ENCODE results near the gene MLH1. TPM values are rescaled to one million over a fixed set of nuclear protein-coding genes. Genes with fewer than 3 reads are reported as not detected.
A peak's percentile ranks its signal among the peaks of the same experiment; 100 is the strongest.

Gene MLH1
- polyA plus RNA-seq, 1 donor: 27.4 TPM

- Histone ChIP-seq H3K4me3 (ENCODE audit: low read length) (no peak overlapping the region), H3K27ac (ENCODE audit: low read length) (no peak overlapping the region), H3K9me3 (ENCODE audit: control insufficient read depth, low read depth, low read length) (no peaks in the 10 kb centered on the region), H3K4me1 (ENCODE audit: control insufficient read depth, insufficient read depth, low read length) (no peaks in the 10 kb centered on the region), H3K36me3 (ENCODE audit: control insufficient read depth, insufficient read depth, low read length) (peaks cover 30% of the 10 kb centered on the region), H3K27me3 (ENCODE audit: control insufficient read depth, insufficient read depth, low read length) (no peaks in the 10 kb centered on the region)
- WGBS (ENCODE audit: insufficient coverage, low lambda C conversion rate): 67% methylated on average over 1 of the region's 3 CpGs
- no peak for DNase-seq
Observed at GRCh38 chr3:37074178-37074577, 80.9 kb downstream of the MLH1 start.

GRCh38 chr3:37075955-37076354 lies 82.6 kb downstream of the MLH1 start:
- Histone ChIP-seq H3K27ac (ENCODE audit: low read length) (no peak overlapping the region), H3K4me3 (ENCODE audit: low read length) (no peak overlapping the region), H3K9me3 (ENCODE audit: control insufficient read depth, low read depth, low read length) (no peaks in the 10 kb centered on the region), H3K27me3 (ENCODE audit: control insufficient read depth, insufficient read depth, low read length) (no peaks in the 10 kb centered on the region), H3K36me3 (ENCODE audit: control insufficient read depth, insufficient read depth, low read length) (peaks cover 33% of the 10 kb centered on the region), H3K4me1 (ENCODE audit: control insufficient read depth, insufficient read depth, low read length) (no peaks in the 10 kb centered on the region)
- WGBS (ENCODE audit: insufficient coverage, low lambda C conversion rate): no CpG with 5 or more reads among the region's 1 CpG
- DNase-seq: no peak

- H3K27ac ChIP-seq (ENCODE audit: low read length): no peak overlapping the region
Observed at GRCh38 chr3:37082317-37082716, 89.0 kb downstream of the MLH1 start.

GRCh38 chr3:37086918-37087317 lies 93.6 kb downstream of the MLH1 start:
- Histone ChIP-seq H3K27ac (ENCODE audit: low read length) (no peak overlapping the region), H3K36me3 (ENCODE audit: control insufficient read depth, insufficient read depth, low read length) (peaks cover 23% of the 10 kb centered on the region), H3K9me3 (ENCODE audit: control insufficient read depth, low read depth, low read length) (no peaks in the 10 kb centered on the region), H3K27me3 (ENCODE audit: control insufficient read depth, insufficient read depth, low read length) (no peaks in the 10 kb centered on the region), H3K4me1 (ENCODE audit: control insufficient read depth, insufficient read depth, low read length) (peaks cover 6% of the 10 kb centered on the region), H3K4me3 (ENCODE audit: low read length) (no peak overlapping the region)
- WGBS (ENCODE audit: insufficient coverage, low lambda C conversion rate): 86% methylated on average over 1 of the region's 6 CpGs
- no peak for DNase-seq

More at GRCh38 chr3:37082317-37082716, 89.0 kb downstream of the MLH1 start:
- Histone ChIP-seq H3K9me3 (ENCODE audit: control insufficient read depth, low read depth, low read length) (no peaks in the 10 kb centered on the region), H3K4me3 (ENCODE audit: low read length) (no peak overlapping the region), H3K4me1 (ENCODE audit: control insufficient read depth, insufficient read depth, low read length) (no peaks in the 10 kb centered on the region), H3K36me3 (ENCODE audit: control insufficient read depth, insufficient read depth, low read length) (peaks cover 25% of the 10 kb centered on the region), H3K27me3 (ENCODE audit: control insufficient read depth, insufficient read depth, low read length) (no peaks in the 10 kb centered on the region)
- WGBS (ENCODE audit: insufficient coverage, low lambda C conversion rate): 80% methylated on average over 1 of the region's 3 CpGs
- DNase-seq: no peak

GRCh38 chr3:37087870-37088269 lies 94.6 kb downstream of the MLH1 start:
- H3K36me3 ChIP-seq (ENCODE audit: control insufficient read depth, insufficient read depth, low read length): peaks cover 30% of the 10 kb centered on the region
- H3K27ac ChIP-seq (ENCODE audit: low read length): no peak overlapping the region
- peaks cover 6% of the 10 kb centered on the region for H3K4me1 ChIP-seq (ENCODE audit: control insufficient read depth, insufficient read depth, low read length)
- peak in 1 of 2 donors; percentile 21 for DNase-seq
- H3K9me3 ChIP-seq (ENCODE audit: control insufficient read depth, low read depth, low read length): no peaks in the 10 kb centered on the region
- no CpG with 5 or more reads among the region's 2 CpGs for WGBS (ENCODE audit: insufficient coverage, low lambda C conversion rate)
- no peaks in the 10 kb centered on the region for H3K27me3 ChIP-seq (ENCODE audit: control insufficient read depth, insufficient read depth, low read length)
- H3K4me3 ChIP-seq (ENCODE audit: low read length): no peak overlapping the region

GRCh38 chr3:37092484-37092883 lies 99.2 kb downstream of the MLH1 start:
- no peaks in the 10 kb centered on the region for H3K9me3 ChIP-seq (ENCODE audit: control insufficient read depth, low read depth, low read length)
- H3K27ac ChIP-seq (ENCODE audit: low read length): no peak overlapping the region
- 80% methylated on average over 1 of the region's 3 CpGs for WGBS (ENCODE audit: insufficient coverage, low lambda C conversion rate)
- no peak overlapping the region for H3K4me3 ChIP-seq (ENCODE audit: low read length)
- H3K36me3 ChIP-seq (ENCODE audit: control insufficient read depth, insufficient read depth, low read length): peaks cover 30% of the 10 kb centered on the region
- no peaks in the 10 kb centered on the region for H3K27me3 ChIP-seq (ENCODE audit: control insufficient read depth, insufficient read depth, low read length)
- H3K4me1 ChIP-seq (ENCODE audit: control insufficient read depth, insufficient read depth, low read length): peaks cover 6% of the 10 kb centered on the region
- DNase-seq: no peak

- Histone ChIP-seq H3K27ac (ENCODE audit: low read length) (no peak overlapping the region), H3K4me1 (ENCODE audit: control insufficient read depth, insufficient read depth, low read length) (peaks cover under 1% of the 10 kb centered on the region), H3K4me3 (ENCODE audit: low read length) (no peak overlapping the region), H3K9me3 (ENCODE audit: control insufficient read depth, low read depth, low read length) (no peaks in the 10 kb centered on the region), H3K27me3 (ENCODE audit: control insufficient read depth, insufficient read depth, low read length) (no peaks in the 10 kb centered on the region), H3K36me3 (ENCODE audit: control insufficient read depth, insufficient read depth, low read length) (peaks cover 28% of the 10 kb centered on the region)
- no peak for DNase-seq
- WGBS (ENCODE audit: insufficient coverage, low lambda C conversion rate): 100% methylated on average over 1 of the region's 2 CpGs
Observed at GRCh38 chr3:37093481-37093880, 100.2 kb downstream of the MLH1 start.

GRCh38 chr3:37094636-37095035 lies 101.3 kb downstream of the MLH1 start:
- DNase-seq: no peak
- Histone ChIP-seq H3K27ac (ENCODE audit: low read length) (no peak overlapping the region), H3K27me3 (ENCODE audit: control insufficient read depth, insufficient read depth, low read length) (no peaks in the 10 kb centered on the region), H3K9me3 (ENCODE audit: control insufficient read depth, low read depth, low read length) (no peaks in the 10 kb centered on the region), H3K4me1 (ENCODE audit: control insufficient read depth, insufficient read depth, low read length) (no peaks in the 10 kb centered on the region), H3K4me3 (ENCODE audit: low read length) (no peak overlapping the region), H3K36me3 (ENCODE audit: control insufficient read depth, insufficient read depth, low read length) (peaks cover 27% of the 10 kb centered on the region)
- 100% methylated on average over 2 of the region's 3 CpGs for whole genome bisulfite sequencing (ENCODE audit: insufficient coverage, low lambda C conversion rate)

GRCh38 chr3:37096288-37096687 lies 103.0 kb downstream of the MLH1 start:
- H3K27me3 ChIP-seq (ENCODE audit: control insufficient read depth, insufficient read depth, low read length): no peaks in the 10 kb centered on the region
- H3K27ac ChIP-seq (ENCODE audit: low read length): no peak overlapping the region
- H3K4me1 ChIP-seq (ENCODE audit: control insufficient read depth, insufficient read depth, low read length): no peaks in the 10 kb centered on the region
- no peak overlapping the region for H3K4me3 ChIP-seq (ENCODE audit: low read length)
- no CpG with 5 or more reads among the region's 1 CpG for WGBS (ENCODE audit: insufficient coverage, low lambda C conversion rate)
- no peaks in the 10 kb centered on the region for H3K9me3 ChIP-seq (ENCODE audit: control insufficient read depth, low read depth, low read length)
- DNase-seq: no peak
- peaks cover 17% of the 10 kb centered on the region for H3K36me3 ChIP-seq (ENCODE audit: control insufficient read depth, insufficient read depth, low read length)

GRCh38 chr3:37096975-37097374 lies 103.7 kb downstream of the MLH1 start:
- no peak overlapping the region for H3K27ac ChIP-seq (ENCODE audit: low read length)
- no peak overlapping the region for H3K4me3 ChIP-seq (ENCODE audit: low read length)
- no peaks in the 10 kb centered on the region for H3K9me3 ChIP-seq (ENCODE audit: control insufficient read depth, low read depth, low read length)
- DNase-seq: no peak
- H3K27me3 ChIP-seq (ENCODE audit: control insufficient read depth, insufficient read depth, low read length): no peaks in the 10 kb centered on the region
- H3K36me3 ChIP-seq (ENCODE audit: control insufficient read depth, insufficient read depth, low read length): peaks cover 14% of the 10 kb centered on the region
- H3K4me1 ChIP-seq (ENCODE audit: control insufficient read depth, insufficient read depth, low read length): no peaks in the 10 kb centered on the region
- no CpG with 5 or more reads among the region's 1 CpG for WGBS (ENCODE audit: insufficient coverage, low lambda C conversion rate)

GRCh38 chr3:37097776-37098175 lies 104.5 kb downstream of the MLH1 start:
- Histone ChIP-seq H3K27ac (ENCODE audit: low read length) (no peak overlapping the region), H3K9me3 (ENCODE audit: control insufficient read depth, low read depth, low read length) (no peaks in the 10 kb centered on the region), H3K4me1 (ENCODE audit: control insufficient read depth, insufficient read depth, low read length) (no peaks in the 10 kb centered on the region), H3K36me3 (ENCODE audit: control insufficient read depth, insufficient read depth, low read length) (peaks cover 7% of the 10 kb centered on the region), H3K4me3 (ENCODE audit: low read length) (no peak overlapping the region), H3K27me3 (ENCODE audit: control insufficient read depth, insufficient read depth, low read length) (no peaks in the 10 kb centered on the region)
- no peak for DNase-seq
